Muscle layer of duodenum (tissue), 2 donors: ENCODE results near the gene ELOA.

ENCODE experiments used
- H3K27ac ChIP-seq: one replicate; pipeline ENCODE4 v1.7.0; 2013; ENCODE audit warnings: mild to moderate bottlenecking, low read length
- H3K27me3 ChIP-seq: one replicate; pipeline ENCODE4 v1.7.0; 2013; ENCODE audit warnings: low read depth, mild to moderate bottlenecking, control low read depth, low read length
- H3K36me3 ChIP-seq, 2 donors: one replicate each; pipeline ENCODE4 v1.7.0; 2013; ENCODE audit warnings: low read length in 2 of 2, control low read depth in 1 of 2, mild to moderate bottlenecking in 1 of 2; ENCODE audit not compliant: insufficient read depth in 2 of 2, control insufficient read depth in 1 of 2
- H3K4me1 ChIP-seq, 2 donors: one replicate each; pipeline ENCODE4 v1.7.0; 2013; ENCODE audit warnings: low read length in 2 of 2, mild to moderate bottlenecking in 2 of 2, control low read depth in 1 of 2, moderate library complexity in 1 of 2; ENCODE audit not compliant: insufficient read depth in 2 of 2, control insufficient read depth in 1 of 2
- H3K4me3 ChIP-seq, 2 donors: one replicate each; pipeline ENCODE4 v1.7.0; 2013; ENCODE audit warnings: low read length in 2 of 2, low read depth in 1 of 2, mild to moderate bottlenecking in 1 of 2
- H3K9me3 ChIP-seq, 2 donors: one replicate each; pipeline ENCODE4 v1.7.0; 2013; ENCODE audit warnings: low read length in 2 of 2, control low read depth in 1 of 2, mild to moderate bottlenecking in 1 of 2; ENCODE audit not compliant: control insufficient read depth in 1 of 2
- donor health status: healthy.

Gene ELOA

DNA sequence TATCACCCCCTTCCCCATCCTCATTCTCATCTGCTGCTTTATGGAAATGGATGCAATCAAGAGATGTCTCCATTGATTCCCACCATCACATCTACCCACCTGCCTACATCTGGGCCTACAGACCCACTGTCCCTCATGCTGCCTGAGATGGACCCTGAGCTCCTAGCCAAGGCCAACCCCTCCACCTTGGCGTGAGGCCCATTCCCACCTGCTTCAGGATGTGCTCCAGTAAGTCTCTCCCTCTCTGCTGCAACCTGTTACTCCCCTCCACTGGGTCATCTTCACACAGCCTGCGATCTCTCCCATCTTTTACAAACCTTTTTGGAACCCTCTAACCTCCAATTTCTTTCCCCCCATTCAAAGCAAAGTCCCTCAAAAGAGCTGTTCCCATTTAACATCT is 61.8 kb downstream of the ELOA start:
- Histone ChIP-seq H3K27ac (no peak overlapping the region), H3K4me3 (no peak overlapping the region), H3K4me1 (peaks cover 6 to 12% of the 10 kb centered on the region in 2 donors), H3K27me3 (no peaks in the 10 kb centered on the region), H3K9me3 (no peaks in the 10 kb centered on the region), H3K36me3 (peaks cover 19 to 31% of the 10 kb centered on the region in 2 donors)

DNA sequence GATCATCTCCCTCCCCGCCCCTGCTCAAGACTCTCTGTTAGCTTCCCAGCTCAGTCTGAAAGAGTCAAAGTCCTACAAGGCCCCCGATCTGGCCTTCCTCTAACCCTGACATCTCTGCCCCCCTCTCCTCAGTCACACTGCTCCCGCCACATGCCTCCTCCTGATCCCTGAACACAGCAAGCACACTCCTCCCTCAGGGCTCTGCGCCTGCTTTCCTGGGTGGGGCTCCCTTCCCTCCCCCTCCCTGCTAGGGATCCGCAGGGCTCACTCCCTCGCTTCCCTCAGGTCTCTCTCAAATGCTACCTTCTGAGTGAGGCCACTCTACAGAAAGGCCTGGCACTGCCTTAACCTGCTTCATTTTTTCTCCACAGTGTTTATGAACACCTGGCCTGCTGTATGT is 63.0 kb downstream of the ELOA start:
- Histone ChIP-seq H3K9me3 (no peaks in the 10 kb centered on the region), H3K27me3 (no peaks in the 10 kb centered on the region), H3K36me3 (peaks cover 19 to 34% of the 10 kb centered on the region in 2 donors), H3K4me1 (peaks cover 8 to 11% of the 10 kb centered on the region in 2 donors), H3K4me3 (no peak overlapping the region), H3K27ac (no peak overlapping the region)

DNA sequence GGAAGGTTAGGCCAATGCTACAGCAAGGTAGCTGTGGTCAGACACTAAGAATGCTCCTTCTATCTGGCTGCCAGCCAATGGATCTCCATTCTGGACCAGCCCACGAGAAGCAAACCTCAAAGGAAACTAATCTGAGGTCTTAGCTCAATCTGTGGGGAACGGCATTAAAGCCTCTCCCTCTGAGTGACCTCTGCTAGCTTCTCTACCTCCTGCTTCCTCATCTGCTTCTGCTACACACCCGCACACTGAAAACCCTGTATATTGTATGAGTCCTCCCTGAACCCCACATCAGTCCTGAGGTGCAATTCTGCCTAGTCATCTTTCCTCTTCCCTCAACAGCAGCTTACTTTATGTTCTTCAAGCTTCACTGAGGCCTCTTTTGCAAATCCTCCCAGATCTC is 64.2 kb downstream of the ELOA start:
- Histone ChIP-seq H3K4me1 (peaks cover 0 to 10% of the 10 kb centered on the region in 2 donors), H3K27me3 (no peaks in the 10 kb centered on the region), H3K27ac (no peak overlapping the region), H3K9me3 (no peaks in the 10 kb centered on the region), H3K4me3 (no peak overlapping the region), H3K36me3 (peaks cover 24 to 45% of the 10 kb centered on the region in 2 donors)

DNA sequence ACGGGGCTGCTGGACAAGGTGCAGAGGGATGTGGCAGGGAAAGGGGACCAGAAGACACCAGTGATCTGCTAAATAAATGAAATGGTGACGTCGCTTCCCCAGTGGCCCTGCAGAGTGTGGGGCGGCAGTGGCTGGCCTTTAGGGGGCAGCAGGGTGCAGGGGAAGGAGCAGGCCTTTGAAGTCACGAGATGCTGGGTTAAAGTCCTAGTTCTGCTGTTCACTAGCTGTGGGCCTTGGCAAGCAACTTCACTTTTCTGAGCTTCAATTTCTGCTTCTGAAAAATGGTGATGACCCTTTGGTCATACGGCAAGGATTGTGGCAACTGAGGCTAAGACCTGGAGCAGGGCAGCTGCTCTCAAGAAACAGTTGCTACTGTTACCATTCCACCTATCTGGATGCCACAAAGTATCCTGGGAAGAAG is 66.5 kb downstream of the ELOA start:
- H3K36me3 ChIP-seq = peaks cover 30 to 47% of the 10 kb centered on the region in 2 donors
- no peaks in the 10 kb centered on the region for H3K9me3 ChIP-seq
- peaks cover 0 to 10% of the 10 kb centered on the region in 2 donors for H3K4me1 ChIP-seq
- H3K27me3 ChIP-seq = no peaks in the 10 kb centered on the region
- peak overlapping the region; percentile 60 for H3K27ac ChIP-seq
- no peak overlapping the region for H3K4me3 ChIP-seq

DNA sequence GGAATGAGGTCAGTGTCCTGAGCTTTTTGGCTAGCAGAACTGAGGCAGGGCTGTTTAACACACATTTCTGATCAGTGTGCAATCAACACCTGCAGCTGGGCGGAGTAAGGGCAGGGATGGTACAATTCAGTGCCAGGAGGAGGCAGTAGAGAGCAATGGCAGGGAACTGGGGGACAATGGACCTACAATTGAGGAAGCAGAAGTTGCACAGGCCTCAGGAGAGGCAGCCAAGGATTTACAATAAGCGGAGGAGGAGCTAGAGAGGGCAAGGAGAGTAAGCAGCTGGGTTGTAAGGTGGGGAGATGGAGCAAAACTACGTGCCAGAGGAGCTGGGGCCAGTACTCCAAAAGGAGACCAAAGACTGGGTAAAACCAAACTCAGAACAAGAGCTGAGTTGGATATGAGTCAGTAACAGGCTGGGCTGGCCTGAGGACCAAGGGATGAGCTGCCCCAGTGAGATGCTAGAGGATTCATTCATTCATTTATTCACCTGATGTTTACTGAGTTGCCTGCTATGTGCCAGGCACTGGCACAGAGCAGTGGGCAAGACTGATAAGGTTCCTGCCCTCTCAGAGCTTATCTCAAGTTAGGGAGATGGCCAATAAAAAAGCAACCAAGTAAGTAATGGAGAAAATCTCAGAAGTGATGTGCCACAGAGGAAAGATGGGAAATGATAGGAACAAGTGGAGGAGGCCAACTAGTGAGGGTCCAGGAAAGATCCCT is 67.7 kb downstream of the ELOA start:
- peaks cover 31 to 54% of the 10 kb centered on the region in 2 donors for H3K36me3 ChIP-seq
- H3K9me3 ChIP-seq = no peaks in the 10 kb centered on the region
- H3K4me1 ChIP-seq = peaks cover 0 to 10% of the 10 kb centered on the region in 2 donors
- H3K27ac ChIP-seq = peak overlapping the region; percentile 60
- H3K27me3 ChIP-seq = no peaks in the 10 kb centered on the region
- no peak overlapping the region for H3K4me3 ChIP-seq
